HepG2 (cell line): Measurements from ENCODE around the gene ERC1. TPM values are rescaled to one million over a fixed set of nuclear protein-coding genes. Genes with fewer than 3 reads are reported as not detected.

Experiments
- ATAC-seq: fragments of 200-7000 bp; cut with Tn5 transposase; 3 replicates; pipeline ENCODE4 v1.9.1; 2020; ENCODE audit warnings: mild to moderate bottlenecking, moderate library complexity
- BruUV-seq: library from RNA; stranded (reverse); fragments of 400-500 nt; replicated peaks from 2 replicates; lab custom pipeline; 2021; lab: Mats Ljungman, UMichigan
- CTCF ChIA-PET: fragments of 300-600 bp; formaldehyde crosslinking; extraction: SDS; loops from one replicate; lab custom pipeline; 2021; ENCODE audit warnings: low total read pairs, inconsistent platforms, low intra/inter-chr PET ratio; lab: Yijun Ruan, JAX
- POLR2A ChIA-PET: fragments of 350-600 bp; sonication (Branson Sonifier 250); formaldehyde crosslinking; loops from one replicate; lab custom pipeline; 2020; ENCODE audit warnings: antibody characterized with exemption, inconsistent platforms; lab: Yijun Ruan, JAX
- DNase-seq: peaks from one replicate; pipeline ENCODE4 v3.0.0-alpha.2; 2015; ENCODE audit warnings: low spot score
- FAIRE-seq: peaks from 3 replicates; lab custom pipeline; 2011; peaks lifted over from hg19 to GRCh38; lab: Jason Lieb, UNC
- H2AFZ ChIP-seq: one replicate; pipeline ENCODE4 v1.6.1; 2011; ENCODE audit warnings: low read length, inconsistent platforms
- H3K27ac ChIP-seq: fragments of 300-600 bp; 3 replicates; pipeline ENCODE4 v1.8.0; 2011; ENCODE audit warnings: mixed run types, mild to moderate bottlenecking, mixed read lengths, low read length, inconsistent platforms; ENCODE audit not compliant: insufficient read depth; ENCODE audit errors: extremely low read length
- H3K27me3 ChIP-seq, 2 experiments: fragments of 200-600 bp in 1 of 2; 2 replicates in 1 of 2; 3 replicates in 1 of 2; pipeline versions ENCODE4 v1.6.0 to v1.8.0; 2011; ENCODE audit warnings: low read length in 2 of 2, mild to moderate bottlenecking in 2 of 2, moderate library complexity in 2 of 2, inconsistent platforms in 1 of 2; ENCODE audit not compliant: insufficient read depth in 2 of 2, control insufficient read depth in 1 of 2
- H3K36me3 ChIP-seq, 2 experiments: fragments of 200-600 bp in 1 of 2; replicated peaks in 1 of 2; 2 replicates in 1 of 2; 3 replicates in 1 of 2; pipeline versions ENCODE4 v1.5.1 to v1.8.0; 2011; ENCODE audit warnings: low read length in 2 of 2, inconsistent platforms in 1 of 2; ENCODE audit not compliant: insufficient read depth in 2 of 2, control insufficient read depth in 1 of 2
- H3K4me1 ChIP-seq: 2 replicates; pipeline ENCODE4 v1.5.1; 2012; ENCODE audit warnings: low read length, inconsistent platforms; ENCODE audit not compliant: insufficient read depth
- H3K4me2 ChIP-seq: 2 replicates; pipeline ENCODE4 v1.6.0; 2011; ENCODE audit warnings: low read depth, low read length, inconsistent platforms
- H3K4me3 ChIP-seq, 3 experiments: fragments of 200-600 bp in 1 of 3; sonication (generic), shearing (Covaris generic) in 1 of 3; replicated peaks in 1 of 3; 2 replicates each; pipeline ENCODE4 v1.5.1; 2011 to 2016; ENCODE audit warnings: low read length in 3 of 3, inconsistent platforms in 2 of 3, low read depth in 2 of 3, mild to moderate bottlenecking in 2 of 3, control low read depth in 1 of 3, mixed read lengths in 1 of 3; ENCODE audit not compliant: insufficient read depth in 1 of 3
- H3K79me2 ChIP-seq: one replicate; pipeline ENCODE4 v1.6.1; 2011; ENCODE audit warnings: low read length, inconsistent platforms; ENCODE audit not compliant: insufficient read depth
- H3K9ac ChIP-seq: 2 replicates; pipeline ENCODE4 v1.6.0; 2011; ENCODE audit warnings: mild to moderate bottlenecking, low read depth, low read length, inconsistent platforms; ENCODE audit not compliant: insufficient read depth
- H3K9me3 ChIP-seq: 2 replicates; pipeline ENCODE4 v1.5.1; 2012; ENCODE audit warnings: mild to moderate bottlenecking, low read length
- H4K20me1 ChIP-seq: 2 replicates; pipeline ENCODE4 v1.6.0; 2011; ENCODE audit warnings: inconsistent platforms, mild to moderate bottlenecking, low read length, moderate library complexity; ENCODE audit not compliant: insufficient read depth
- ATRX ChIP-seq: sonication (generic); formaldehyde crosslinking; IDR thresholded peaks from 2 replicates; pipeline ENCODE4 v1.4.0; 2020; ENCODE audit warnings: missing genetic modification reagents, borderline replicate concordance
- FOSL2 ChIP-seq: sonication (generic); formaldehyde crosslinking; IDR thresholded peaks from 2 replicates; pipeline ENCODE4 v1.4.0; 2020; ENCODE audit warnings: missing genetic modification reagents
- KDM4B ChIP-seq: sonication (generic); formaldehyde crosslinking; IDR thresholded peaks from 2 replicates; pipeline ENCODE4 v1.4.0; 2020; ENCODE audit warnings: missing genetic modification reagents
- WGBS: methylation state at CpG from one replicate; pipeline ENCODE4 v1.1.6; 2017; ENCODE audit warnings: low lambda C conversion rate; 5-methylcytosine and 5-hydroxymethylcytosine counted together
- in situ Hi-C: cut with HindIII; loops from 2 replicates; pipeline ENCODE4 v1.10.0; 2017; ENCODE audit warnings: low pct_unique_long_range_greater_than_20kb; ENCODE audit not compliant: extremely low pct_ligation_motif_present
- intact Hi-C: fragments of 100-400 bp; cut with micrococcal nuclease; formaldehyde crosslinking; loops from one replicate; pipeline ENCODE4 v1.10.0; 2022; ENCODE audit not compliant: unreplicated experiment
- polyA plus RNA-seq, 8 experiments: library from polyadenylated mRNA; depleted of rRNA in 3 of 8; stranded (reverse) in 7 of 8; unstranded in 1 of 8; fragments of >200 nt; fragmentation: Illumina TruSeq in 4 of 8; extraction: Trizol in 4 of 8; gene quantifications; 2 replicates each; pipeline versions ENCODE4 v1.2.1 to v1.2.3, GENCODE V29; 2011 to 2016; ENCODE audit warnings: low read depth in 4 of 8, missing spikeins in 1 of 8, mixed read lengths in 1 of 8; ENCODE audit not compliant: insufficient read depth in 1 of 8
- total RNA-seq, 5 experiments: library from RNA; depleted of rRNA; stranded (reverse); fragments of >200 nt; fragmentation: Illumina TruSeq; extraction: Trizol; gene quantifications; 2 replicates each; pipeline ENCODE4 v1.2.3, GENCODE V29; 2016; ENCODE audit warnings: low read depth in 1 of 5
- TF ChIP-seq, protein P1 (sequence below): IDR thresholded peaks from 2 replicates; pipeline ENCODE4 v1.6.1; 2012; ENCODE audit warnings: low read depth, low read length, improper control_type of control experiment

ERC1 gene
- total and polyA plus RNA-seq, 2 of the 13 experiments (the other 11 are each of a cell fraction or from before 2014, with no cell fraction given), result 6.1 to 12.4 TPM

DNA sequence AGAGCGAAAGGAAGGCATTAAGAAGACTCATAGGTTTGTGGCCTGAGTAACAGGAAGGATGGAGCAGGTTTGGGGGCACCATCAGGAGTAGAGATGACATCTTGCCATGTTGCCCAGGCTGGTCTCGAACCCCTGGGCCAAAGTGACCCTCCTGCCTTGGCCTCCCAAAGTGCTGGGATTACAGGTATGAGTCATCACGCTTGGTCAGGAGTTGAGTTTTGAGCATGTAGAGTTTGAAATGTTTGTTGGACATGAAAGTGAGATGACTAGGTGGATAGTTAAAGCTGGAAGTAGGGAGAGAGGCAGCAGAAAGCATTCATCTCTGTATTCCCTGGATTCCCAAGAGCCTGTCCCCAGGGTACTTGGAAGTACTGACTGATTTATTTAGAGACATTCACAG, 112.6 kb downstream of the ERC1 start:
- Histone ChIP-seq H3K27ac (no peak overlapping the region), H3K79me2 (no peaks in the 10 kb centered on the region)
- WGBS, result 98% methylated on average over 3 of the region's 3 CpGs
- TF ChIP-seq, protein P1, sequence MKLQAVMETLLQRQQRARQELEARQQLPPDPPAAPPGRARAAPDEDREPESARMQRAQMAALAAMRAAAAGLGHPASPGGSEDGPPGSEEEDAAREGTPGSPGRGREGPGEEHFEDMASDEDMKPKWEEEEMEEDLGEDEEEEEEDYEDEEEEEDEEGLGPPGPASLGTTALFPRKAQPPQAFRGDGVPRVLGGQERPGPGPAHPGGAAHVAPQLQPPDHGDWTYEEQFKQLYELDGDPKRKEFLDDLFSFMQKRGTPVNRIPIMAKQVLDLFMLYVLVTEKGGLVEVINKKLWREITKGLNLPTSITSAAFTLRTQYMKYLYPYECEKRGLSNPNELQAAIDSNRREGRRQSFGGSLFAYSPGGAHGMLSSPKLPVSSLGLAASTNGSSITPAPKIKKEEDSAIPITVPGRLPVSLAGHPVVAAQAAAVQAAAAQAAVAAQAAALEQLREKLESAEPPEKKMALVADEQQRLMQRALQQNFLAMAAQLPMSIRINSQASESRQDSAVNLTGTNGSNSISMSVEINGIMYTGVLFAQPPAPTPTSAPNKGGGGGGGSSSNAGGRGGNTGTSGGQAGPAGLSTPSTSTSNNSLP, result no peak
- peak; percentile 55 for TF ChIP-seq FOSL2 (CRISPR knock-in tag)
- TF ChIP-seq KDM4B (CRISPR knock-in tag), result no peak
- TF ChIP-seq, all 625 proteins: peak for 1
- POLR2A ChIA-PET, result no interaction called here
- Histone ChIP-seq H3K9me3 (no peaks in the 10 kb centered on the region), H3K4me3 (no peak overlapping the region), H2AFZ (no peak overlapping the region), H3K9ac (no peak overlapping the region), H3K4me1 (no peaks in the 10 kb centered on the region), H3K4me2 (no peak overlapping the region), H3K36me3 (no peaks in the 10 kb centered on the region), H3K27me3 (no peaks in the 10 kb centered on the region), H4K20me1 (no peaks in the 10 kb centered on the region; the same call in 1 of the 2 replicates)
- ATAC-seq (no peak), FAIRE-seq (no peak), DNase-seq (no peak)
- BruUV-seq, result no TSS peak
- intact Hi-C loops, result no loop called here
- in situ Hi-C loops, result no loop called here
- CTCF ChIA-PET, result no interaction called here

DNA sequence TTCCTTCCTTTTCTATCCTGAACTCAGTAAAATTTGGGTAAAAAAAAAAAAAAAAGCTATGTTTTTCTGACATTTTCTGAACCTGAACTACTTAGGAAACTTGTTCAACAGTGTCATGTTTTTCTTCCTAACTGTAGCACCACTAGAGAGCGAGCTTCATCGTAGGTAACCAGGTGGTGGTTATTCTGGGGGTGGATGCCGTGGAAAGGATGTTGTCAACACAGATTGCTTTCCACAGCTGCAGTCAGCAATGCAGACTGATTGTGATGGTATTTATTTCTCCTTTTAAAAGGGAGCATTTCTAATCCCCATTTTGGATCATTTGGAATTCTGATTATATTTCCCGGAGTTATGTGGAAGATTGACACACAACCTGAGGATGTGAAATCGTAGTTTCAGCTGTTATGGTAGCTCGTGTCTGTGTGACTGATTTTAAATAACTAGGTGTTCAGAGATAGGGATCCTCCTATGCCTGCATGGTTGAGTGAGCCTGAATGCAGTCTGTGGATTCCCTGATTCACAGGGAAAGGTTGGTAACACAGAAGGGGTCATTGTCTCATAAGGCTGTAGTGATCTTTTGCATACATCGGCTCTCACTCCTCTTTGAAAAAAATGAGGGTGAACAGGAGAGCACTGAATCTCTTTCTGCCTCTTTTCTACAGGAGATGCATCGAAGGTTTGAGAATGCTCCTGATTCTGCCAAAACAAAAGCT, 113.2 kb downstream of the ERC1 start:
- Histone ChIP-seq H3K79me2 (no peaks in the 10 kb centered on the region), H3K36me3 (no peaks in the 10 kb centered on the region)
- DNase-seq (no peak), ATAC-seq (no peak)
- TF ChIP-seq ATRX, result no peak
- TF ChIP-seq, all 625 proteins: peak for 0
- intact Hi-C loops, result no loop called here
- H3K4me2 ChIP-seq, result no peak overlapping the region
- no peak overlapping the region for H3K4me3 ChIP-seq
- no peak for FAIRE-seq
- ChIA-PET CTCF (no interaction called here), POLR2A (no interaction called here)
- no peaks in the 10 kb centered on the region; the same call in 1 of the 2 replicates for H4K20me1 ChIP-seq
- in situ Hi-C loops, result no loop called here
- H3K27ac ChIP-seq, result no peak overlapping the region
- H3K27me3 ChIP-seq, result no peaks in the 10 kb centered on the region
- H2AFZ ChIP-seq, result no peak overlapping the region
- H3K4me1 ChIP-seq, result no peaks in the 10 kb centered on the region
- no peaks in the 10 kb centered on the region for H3K9me3 ChIP-seq
- WGBS, result 91% methylated on average over 8 of the region's 8 CpGs
- BruUV-seq, result no TSS peak
- no peak overlapping the region for H3K9ac ChIP-seq
